ENCODE measurements around the gene MDFIC2. TPM values are rescaled to one million over a fixed set of nuclear protein-coding genes. Genes with fewer than 3 reads are reported as not detected.

The MDFIC2 gene
- total and polyA plus RNA-seq, 2 of the 13 experiments (the other 11 are each of a cell fraction or from before 2014, with no cell fraction given) = not detected

DNA sequence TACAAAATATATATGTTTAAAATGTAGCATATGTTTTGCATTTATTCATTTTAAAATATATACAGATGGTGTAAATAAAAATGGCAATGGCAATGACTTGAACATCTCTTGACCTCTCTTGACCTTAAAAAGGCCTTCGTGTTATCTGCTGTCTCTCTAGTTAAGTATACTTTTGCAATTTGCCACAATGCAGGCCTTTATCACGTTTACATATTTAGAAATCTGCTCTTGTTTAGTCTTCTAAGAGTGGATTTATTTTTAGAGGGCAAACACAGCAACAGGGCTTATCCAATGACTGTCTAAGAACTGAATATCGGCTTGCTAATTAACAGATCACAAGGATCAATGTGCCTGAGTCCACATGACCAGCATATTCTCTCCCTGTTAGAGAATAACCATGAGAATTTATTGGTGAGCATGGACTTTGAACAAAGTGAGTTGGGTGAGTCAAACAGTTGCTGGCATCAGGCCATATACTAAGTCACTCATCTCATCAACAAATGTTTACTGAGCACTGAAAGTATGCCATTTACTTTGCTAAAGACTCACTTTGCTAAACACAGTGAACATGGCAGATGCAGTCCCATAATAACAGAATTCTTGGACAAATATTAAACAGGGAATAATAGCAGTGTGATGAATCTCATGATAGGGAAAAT is 48.2 kb downstream of the MDFIC2 start (continued):
- no peak for TF ChIP-seq NFE2L2 (IDR thresholded peaks at IDR 0.05; ENCODE audit: low read length)
- no peak for TF ChIP-seq MEIS1 (CRISPR knock-in tag; IDR thresholded peaks at IDR 0.05; ENCODE audit: borderline replicate concordance)
- TF ChIP-seq ZFP1 (CRISPR knock-in tag; IDR thresholded peaks at IDR 0.05) = no peak
- TF ChIP-seq ZNF780A (CRISPR knock-in tag; IDR thresholded peaks at IDR 0.05) = no peak
- TF ChIP-seq ZNF260 (CRISPR knock-in tag; IDR thresholded peaks at IDR 0.05; ENCODE audit: borderline replicate concordance, low read depth) = no peak
- TF ChIP-seq BORCS8-MEF2B (CRISPR knock-in tag; IDR thresholded peaks at IDR 0.05) = no peak
- TF ChIP-seq ZNF557 (CRISPR knock-in tag; IDR thresholded peaks at IDR 0.05) = no peak
- TF ChIP-seq, protein P1, sequence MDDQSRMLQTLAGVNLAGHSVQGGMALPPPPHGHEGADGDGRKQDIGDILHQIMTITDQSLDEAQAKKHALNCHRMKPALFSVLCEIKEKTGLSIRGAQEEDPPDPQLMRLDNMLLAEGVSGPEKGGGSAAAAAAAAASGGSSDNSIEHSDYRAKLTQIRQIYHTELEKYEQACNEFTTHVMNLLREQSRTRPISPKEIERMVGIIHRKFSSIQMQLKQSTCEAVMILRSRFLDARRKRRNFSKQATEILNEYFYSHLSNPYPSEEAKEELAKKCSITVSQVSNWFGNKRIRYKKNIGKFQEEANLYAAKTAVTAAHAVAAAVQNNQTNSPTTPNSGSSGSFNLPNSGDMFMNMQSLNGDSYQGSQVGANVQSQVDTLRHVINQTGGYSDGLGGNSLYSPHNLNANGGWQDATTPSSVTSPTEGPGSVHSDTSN (CRISPR knock-in tag; IDR thresholded peaks at IDR 0.05; ENCODE audit: borderline replicate concordance) = no peak
- TF ChIP-seq AKNA (CRISPR knock-in tag; IDR thresholded peaks at IDR 0.05; ENCODE audit: borderline replicate concordance) = no peak
- no peak for TF ChIP-seq MZF1 (CRISPR knock-in tag; IDR thresholded peaks at IDR 0.05; ENCODE audit: borderline replicate concordance)
- no peak for TF ChIP-seq ZNF280B (CRISPR knock-in tag; IDR thresholded peaks at IDR 0.05; ENCODE audit: borderline replicate concordance)
- no peak for TF ChIP-seq DMAP1 (CRISPR knock-in tag; IDR thresholded peaks at IDR 0.05)
- TF ChIP-seq MATR3 (CRISPR knock-in tag; IDR thresholded peaks at IDR 0.05) = no peak
- TF ChIP-seq TAF1 (CRISPR knock-in tag; IDR thresholded peaks at IDR 0.05) = no peak
- TF ChIP-seq DPF2 (CRISPR knock-in tag; IDR thresholded peaks at IDR 0.05; ENCODE audit: borderline replicate concordance, low read depth) = no peak
- no peak for TF ChIP-seq ZNF264 (CRISPR knock-in tag; IDR thresholded peaks at IDR 0.05)
- no peak for TF ChIP-seq CHD4 (IDR thresholded peaks at IDR 0.05; ENCODE audit: borderline replicate concordance, low read length)
- TF ChIP-seq ZNF468 (CRISPR knock-in tag; IDR thresholded peaks at IDR 0.05) = no peak
